Tibial nerve (tissue), 4 donors: ENCODE measurements around the gene ADRA2C.

ENCODE experiments used
- CTCF ChIP-seq, 5 experiments: fragments of 200-600 bp in 3 of 5; fragments of 450-650 bp in 2 of 5; sonication (generic) in 3 of 5; IDR thresholded peaks; one replicate each; pipeline ENCODE4 v1.5.1; 2016 to 2019; ENCODE audit warnings: antibody characterized with exemption in 5 of 5, mild to moderate bottlenecking in 3 of 5, moderate library complexity in 2 of 5
- EP300 ChIP-seq, 2 donors: sonication (generic); formaldehyde crosslinking; IDR thresholded peaks; one replicate each; pipeline ENCODE4 v1.6.1; 2017; ENCODE audit warnings: antibody characterized with exemption in 2 of 2, mild to moderate bottlenecking in 1 of 2

GRCh38 chr4:3722446-3723231, 43.5 kb upstream of the ADRA2C start:
- TF ChIP-seq CTCF (IDR thresholded peaks at IDR 0.05) (no peak), EP300 (IDR thresholded peaks at IDR 0.05) (no peak)
